HEK293T (cell line): ENCODE measurements around the gene MBNL3.

Experiments
- ARNT ChIP-seq: fragments of 450-650 bp; IDR thresholded peaks from 2 replicates; pipeline ENCODE4 v1.6.1; 2017; ENCODE audit warnings: mild to moderate bottlenecking
- ELF4 ChIP-seq: fragments of 450-650 bp; IDR thresholded peaks from 2 replicates; pipeline ENCODE4 v1.6.1; 2017; ENCODE audit warnings: antibody characterized with exemption
- FOXA1 ChIP-seq: fragments of 450-650 bp; IDR thresholded peaks from 2 replicates; pipeline ENCODE4 v1.6.1; 2016; ENCODE audit warnings: mild to moderate bottlenecking
- FOXM1 ChIP-seq: fragments of 450-650 bp; IDR thresholded peaks from 2 replicates; pipeline ENCODE4 v1.6.1; 2017; ENCODE audit warnings: mild to moderate bottlenecking, borderline replicate concordance
- HDGF ChIP-seq: fragments of 450-650 bp; IDR thresholded peaks from 2 replicates; pipeline ENCODE4 v1.6.1; 2017; ENCODE audit warnings: antibody characterized with exemption, borderline replicate concordance
- NFRKB ChIP-seq: fragments of 450-650 bp; IDR thresholded peaks from 2 replicates; pipeline ENCODE4 v1.6.1; 2016; ENCODE audit warnings: mild to moderate bottlenecking, moderate library complexity
- TARDBP ChIP-seq: fragments of 450-650 bp; IDR thresholded peaks from 2 replicates; pipeline ENCODE4 v1.6.1; 2016
- ZNF384 ChIP-seq: fragments of 450-650 bp; IDR thresholded peaks from 2 replicates; pipeline ENCODE4 v1.6.1; 2016
- TF ChIP-seq, protein P1 (sequence below): fragments of 450-650 bp; IDR thresholded peaks from 2 replicates; pipeline ENCODE4 v1.6.1; 2016

DNA sequence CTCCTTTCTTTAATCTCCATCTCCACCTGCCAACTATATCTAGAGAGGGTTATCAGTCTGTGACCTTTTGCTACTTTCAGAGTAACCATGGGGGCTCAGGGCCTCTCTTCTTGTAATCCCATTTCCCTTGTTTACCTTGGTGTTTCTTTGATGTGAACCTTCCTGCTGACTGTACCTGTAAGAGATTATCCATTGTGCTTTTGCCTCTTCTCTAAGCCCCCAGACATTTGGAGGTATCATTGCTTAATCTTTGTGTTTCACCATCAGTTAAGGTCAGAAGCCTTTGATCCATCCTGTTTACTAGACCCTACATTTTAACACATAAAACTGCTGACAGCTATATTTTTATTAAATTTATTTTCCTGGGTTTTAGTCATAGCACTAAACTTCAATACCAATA lies 157.8 kb downstream of the MBNL3 start:
- no peak for TF ChIP-seq NFRKB
- TF ChIP-seq ELF4, result no peak
- no peak for TF ChIP-seq HDGF
- TF ChIP-seq TARDBP, result no peak
- TF ChIP-seq FOXM1, result no peak
- TF ChIP-seq, protein P1, sequence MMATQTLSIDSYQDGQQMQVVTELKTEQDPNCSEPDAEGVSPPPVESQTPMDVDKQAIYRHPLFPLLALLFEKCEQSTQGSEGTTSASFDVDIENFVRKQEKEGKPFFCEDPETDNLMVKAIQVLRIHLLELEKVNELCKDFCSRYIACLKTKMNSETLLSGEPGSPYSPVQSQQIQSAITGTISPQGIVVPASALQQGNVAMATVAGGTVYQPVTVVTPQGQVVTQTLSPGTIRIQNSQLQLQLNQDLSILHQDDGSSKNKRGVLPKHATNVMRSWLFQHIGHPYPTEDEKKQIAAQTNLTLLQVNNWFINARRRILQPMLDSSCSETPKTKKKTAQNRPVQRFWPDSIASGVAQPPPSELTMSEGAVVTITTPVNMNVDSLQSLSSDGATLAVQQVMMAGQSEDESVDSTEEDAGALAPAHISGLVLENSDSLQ, result no peak
- TF ChIP-seq ARNT, result no peak
- no peak for TF ChIP-seq ZNF384
- TF ChIP-seq FOXA1, result no peak
